MCF 10A (cell line): ENCODE measurements around the gene GID8. TPM values are rescaled to one million over a fixed set of nuclear protein-coding genes. Genes with fewer than 3 reads are reported as not detected.

Source experiments
- BruUV-seq: library from RNA; stranded (reverse); fragments of 400-500 nt; replicated peaks from 2 replicates; lab custom pipeline; 2021; lab: Mats Ljungman, UMichigan
- CTCF ChIA-PET: fragments of 300-600 bp; sonication (Branson Sonifier 250); formaldehyde crosslinking; extraction: SDS; loops from one replicate; lab custom pipeline; 2021; ENCODE audit warnings: antibody characterized with exemption, inconsistent platforms; lab: Yijun Ruan, JAX
- POLR2A ChIA-PET: fragments of 300-600, 350-650 bp; sonication (Branson Sonifier 250); formaldehyde crosslinking; extraction: SDS; loops from one replicate; lab custom pipeline; 2020; ENCODE audit warnings: antibody characterized with exemption, inconsistent platforms; lab: Yijun Ruan, JAX
- DNase-seq: peaks from one replicate; pipeline ENCODE4 v3.0.0-alpha.2; 2018; ENCODE audit not compliant: unreplicated experiment
- H3K27ac Mint-ChIP-seq: one replicate; pipeline ENCODE4 v1.8.0; 2022; ENCODE audit warnings: mild to moderate bottlenecking, low read depth, mixed read lengths; ENCODE audit not compliant: unreplicated experiment
- H3K27me3 Mint-ChIP-seq: one replicate; pipeline ENCODE4 v1.8.0; 2022; ENCODE audit warnings: mixed read lengths; ENCODE audit not compliant: insufficient read depth, unreplicated experiment
- H3K36me3 Mint-ChIP-seq: one replicate; pipeline ENCODE4 v1.8.0; 2022; ENCODE audit warnings: mild to moderate bottlenecking, moderate library complexity, mixed read lengths; ENCODE audit not compliant: insufficient read depth, unreplicated experiment
- H3K4me1 Mint-ChIP-seq: one replicate; pipeline ENCODE4 v1.8.0; 2022; ENCODE audit warnings: mixed read lengths; ENCODE audit not compliant: insufficient read depth, unreplicated experiment
- H3K4me3 Mint-ChIP-seq: one replicate; pipeline ENCODE4 v1.8.0; 2022; ENCODE audit warnings: mild to moderate bottlenecking, moderate library complexity, mixed read lengths; ENCODE audit not compliant: unreplicated experiment
- H3K9me3 Mint-ChIP-seq: one replicate; pipeline ENCODE4 v1.8.0; 2022; ENCODE audit warnings: mixed read lengths; ENCODE audit not compliant: unreplicated experiment
- CTCF ChIP-seq: fragments of 200-600 bp; IDR thresholded peaks from one replicate; pipeline ENCODE4 v1.8.0; 2022; ENCODE audit warnings: antibody characterized with exemption, mild to moderate bottlenecking; ENCODE audit not compliant: unreplicated experiment
- intact Hi-C: fragments of 100-400 bp; cut with micrococcal nuclease; formaldehyde crosslinking; loops from 2 replicates; pipeline ENCODE4 v1.14.1; 2022
- total RNA-seq: library from RNA; stranded (reverse); gene quantifications from 2 replicates; pipeline ENCODE4 v1.2.3, GENCODE V29; 2022

GID8 gene
- total RNA-seq, 1 experiment from 2014 or later = 31.6 TPM

DNA sequence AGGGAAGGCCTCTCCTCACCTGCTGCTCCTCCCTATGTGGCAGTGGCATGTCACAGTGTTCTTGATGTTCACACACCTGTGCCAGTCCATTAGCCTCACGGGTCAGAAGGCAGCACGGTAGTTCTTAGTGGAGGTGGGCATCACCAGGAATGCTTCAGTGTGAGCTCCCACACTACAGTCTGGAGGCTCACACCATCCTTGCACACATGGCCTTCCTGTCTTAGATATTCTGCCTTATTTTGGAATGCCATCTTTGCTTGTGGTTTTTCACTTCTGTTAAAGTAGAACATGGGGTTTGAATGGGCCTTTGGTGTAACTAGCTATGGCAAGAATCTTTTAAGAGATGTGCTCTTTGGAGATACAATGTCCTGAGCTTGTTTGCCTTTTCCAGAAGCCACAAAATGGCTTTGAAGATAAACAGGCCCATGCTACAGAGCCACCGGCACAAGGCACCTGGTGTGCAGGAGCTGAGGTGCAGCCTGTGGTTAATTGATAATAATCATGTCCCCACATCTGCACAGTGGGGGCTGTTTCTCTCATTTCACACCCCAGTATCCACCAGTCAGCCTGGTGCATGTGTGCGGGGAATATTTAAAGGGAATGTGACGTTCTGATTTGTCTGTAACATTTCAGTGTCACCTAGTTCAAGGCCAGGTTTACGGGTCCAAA, 11.3 kb downstream of the GID8 start:
- POLR2A ChIA-PET = interaction anchor here (0.6 to 2.8 kb wide), 2 partner anchors 11 to 15 kb away, joined by 3 to 12 read pairs; partner anchors contain the start of gene GID8
- no peak for DNase-seq
- Mint-ChIP-seq H3K9me3 (no peaks in the 10 kb centered on the region), H3K4me1 (no peaks in the 10 kb centered on the region), H3K27ac (no peak overlapping the region), H3K4me3 (no peak overlapping the region), H3K27me3 (no peaks in the 10 kb centered on the region), H3K36me3 (peaks cover 52% of the 10 kb centered on the region)
- intact Hi-C loops = no loop called here
- no TSS peak for BruUV-seq
- CTCF ChIA-PET = interaction anchor here (0.9 to 1.1 kb wide), 2 partner anchors 27 to 60 kb away, joined by 3 read pairs; no protein-coding TSS in a partner anchor
- TF ChIP-seq CTCF = no peak

- TF ChIP-seq CTCF = no peak
- no TSS peak for BruUV-seq
- H3K27me3 Mint-ChIP-seq = no peaks in the 10 kb centered on the region
- H3K4me3 Mint-ChIP-seq = no peak overlapping the region
- POLR2A ChIA-PET = interaction anchor here (0.6 to 2.8 kb wide), 4 partner anchors 9 to 14 kb away, joined by 3 to 12 read pairs (median 5); partner anchors contain the start of gene GID8
- CTCF ChIA-PET = interaction anchor here (0.7 to 1.1 kb wide), 4 partner anchors 26 to 378 kb away, joined by 3 to 4 read pairs (median 3); no protein-coding TSS in a partner anchor
- peaks cover 45% of the 10 kb centered on the region for H3K36me3 Mint-ChIP-seq
- intact Hi-C loops = no loop called here
- H3K27ac Mint-ChIP-seq = no peak overlapping the region
- no peaks in the 10 kb centered on the region for H3K4me1 Mint-ChIP-seq
- no peak for DNase-seq
- no peaks in the 10 kb centered on the region for H3K9me3 Mint-ChIP-seq
Observed at GRCh38 chr20:62949962-62950361, 12.0 kb downstream of the GID8 start.

- intact Hi-C loops = no loop called here
- CTCF ChIA-PET = interaction anchor here (0.5 to 0.9 kb wide), 3 partner anchors 20 to 377 kb away, joined by 3 read pairs; no protein-coding TSS in a partner anchor
- Mint-ChIP-seq H3K36me3 (peaks cover 39% of the 10 kb centered on the region), H3K4me1 (no peaks in the 10 kb centered on the region), H3K27me3 (no peaks in the 10 kb centered on the region), H3K27ac (no peak overlapping the region), H3K9me3 (no peaks in the 10 kb centered on the region), H3K4me3 (no peak overlapping the region)
- DNase-seq = no peak
- BruUV-seq = no TSS peak
- POLR2A ChIA-PET = interaction anchor here (0.7 to 2.1 kb wide), 2 partner anchors 10 to 12 kb away, joined by 3 to 7 read pairs; no protein-coding TSS in a partner anchor
- no peak for TF ChIP-seq CTCF
Observed at GRCh38 chr20:62950741-62951140, 12.8 kb downstream of the GID8 start.

GRCh38 chr20:62951143-62951895, 13.4 kb downstream of the GID8 start:
- no peaks in the 10 kb centered on the region for H3K9me3 Mint-ChIP-seq
- TF ChIP-seq CTCF = no peak
- ChIA-PET CTCF (interaction anchor here (0.5 to 0.9 kb wide), 3 partner anchors 19 to 262 kb away, joined by 3 read pairs; no protein-coding TSS in a partner anchor), POLR2A (interaction anchor here (2.1 kb wide), 1 partner anchor 12 kb away, joined by 7 read pairs; no protein-coding TSS in a partner anchor)
- H3K36me3 Mint-ChIP-seq = peaks cover 36% of the 10 kb centered on the region
- no peaks in the 10 kb centered on the region for H3K4me1 Mint-ChIP-seq
- H3K27ac Mint-ChIP-seq = no peak overlapping the region
- intact Hi-C loops = no loop called here
- no TSS peak for BruUV-seq
- no peaks in the 10 kb centered on the region for H3K27me3 Mint-ChIP-seq
- no peak for DNase-seq
- H3K4me3 Mint-ChIP-seq = no peak overlapping the region
